Heart left ventricle (tissue), 16 donors: ENCODE data around the gene TMEM259. TPM values are rescaled to one million over a fixed set of nuclear protein-coding genes. Genes with fewer than 3 reads are reported as not detected.
A peak's percentile ranks its signal among the peaks of the same experiment; 100 is the strongest.

Experiments used
- ATAC-seq, 4 donors: fragments of 200-7000 bp; cut with Tn5 transposase; one replicate each; pipeline ENCODE4 v1.9.1; 2020 to 2022; ENCODE audit warnings: moderate library complexity in 4 of 4, mild to moderate bottlenecking in 3 of 4, moderate number of reproducible peaks in 1 of 4
- DNase-seq, 5 donors: peaks; one replicate each; pipeline ENCODE4 v3.0.0-alpha.2; 2020
- H3K27ac ChIP-seq, 12 donors: fragments of 200-600 bp; sonication (generic) in 4 of 12; one replicate each; pipeline versions ENCODE4 v1.5.0 to v1.8.0; 2016 to 2022; ENCODE audit warnings: mild to moderate bottlenecking in 2 of 12
- H3K27me3 ChIP-seq, 9 donors: fragments of 200-600 bp; sonication (generic) in 2 of 9; one replicate each; pipeline versions ENCODE4 v1.5.1 to v1.8.0; 2016 to 2022; ENCODE audit warnings: mild to moderate bottlenecking in 3 of 9
- H3K36me3 ChIP-seq, 9 donors: fragments of 200-600 bp; sonication (generic) in 2 of 9; one replicate each; pipeline versions ENCODE4 v1.5.0 to v1.8.0; 2018 to 2022; ENCODE audit warnings: mild to moderate bottlenecking in 2 of 9
- H3K4me1 ChIP-seq, 12 donors: fragments of 200-600 bp; sonication (generic) in 4 of 12; one replicate each; pipeline versions ENCODE4 v1.5.0 to v1.8.0; 2016 to 2022; ENCODE audit warnings: mild to moderate bottlenecking in 3 of 12
- H3K4me3 ChIP-seq, 12 donors: fragments of 200-600 bp; sonication (generic) in 4 of 12; one replicate each; pipeline versions ENCODE4 v1.5.0 to v1.8.0; 2017 to 2022; ENCODE audit warnings: mild to moderate bottlenecking in 9 of 12, moderate library complexity in 4 of 12
- H3K9me3 ChIP-seq, 12 donors: fragments of 200-600 bp; sonication (generic) in 4 of 12; one replicate each; pipeline versions ENCODE4 v1.5.0 to v1.8.0; 2016 to 2022; ENCODE audit warnings: mild to moderate bottlenecking in 1 of 12
- CTCF ChIP-seq, 12 donors: fragments of 200-600 bp; sonication (generic) in 4 of 12; IDR thresholded peaks; one replicate each; pipeline versions ENCODE4 v1.5.0 to v1.8.0; 2018 to 2022; ENCODE audit warnings: antibody characterized with exemption in 12 of 12, mild to moderate bottlenecking in 5 of 12
- POLR2A ChIP-seq, 2 donors: fragments of 450-650 bp; IDR thresholded peaks; one replicate each; pipeline ENCODE4 v1.6.1; 2017; ENCODE audit warnings: antibody characterized with exemption in 2 of 2, mild to moderate bottlenecking in 2 of 2, moderate library complexity in 2 of 2
- WGBS, 4 donors: extraction: QIAGEN DNeasy Blood & Tissue Kit in 2 of 4; methylation state at CpG; one replicate each; pipeline versions ENCODE4 v1.1.5 to v1.1.7; 2013 to 2018; 5-methylcytosine and 5-hydroxymethylcytosine counted together
- intact Hi-C, 10 donors: fragments of 100-400 bp; cut with DNase I; formaldehyde crosslinking; loops; one replicate each; pipeline versions ENCODE4 v1.11.1 to v1.14.2; 2022
- polyA plus RNA-seq, 2 donors: library from polyadenylated mRNA; stranded (reverse); fragments of 200-250 nt; gene quantifications; one replicate each; pipeline ENCODE4 v1.2.3, GENCODE V29; 2013
- total RNA-seq, 9 donors: library from RNA; depleted of rRNA in 2 of 9; stranded (reverse); fragments of >200 nt in 2 of 9; fragmentation: NEBNext Ultra II Directional in 3 of 9; extraction: Animal tissue kit (Norgen Biotek cat#: 25700) in 3 of 9; gene quantifications; one replicate each; pipeline versions ENCODE4 v1.1.0 to v1.2.4, GENCODE V29; 2016 to 2023
- donor health status: ischemic (EF 13 %, LVEDD 7.1; RV severe dilation, severe dysfunction).
- donor health status: healthy with polysubstance abuse.
- donor health status: DM: no; HTN: yes; CAD: no.
- donor health status: DM: no; HTN: no; CAD: no.
- donor health status: ischemic (EF 25% LVEDD 6.9; RV normal size, moderate dysfunction).
- donor health status: ischemic (EF 25% LVEDD 5.7; RV mildly dilated, moderate dysfunction).
- donor health status: healthy.
- donor health status: DM: yes; HTN: yes; CAD: no.
- donor health status: ischemic (EF 35%, LVEDD 5.7; RV mildly dilated, moderate dysfunction).
- donor health status: nonischemic (EF 11% LVEDD 7.7; RV severe dilation, severe dysfunction).
- donor health status: DM: yes; HTN: yes; CAD: no.
- donor health status: PGD.
- donor health status: ischemic (EF 29% LVEDD 5.4; RV normal size, mild dysfunction).
- donor health status: nonischemic (EF 23%, LVEDD 6.1; RV moderate dilation, normal function).

TMEM259 gene
- total and polyA plus RNA-seq, 11 donors, result 95.1 to 189 (median 113) TPM

GRCh38 chr19:1042689-1043511, 22.0 kb upstream of the TMEM259 start:
- Histone ChIP-seq H3K27ac (no peak overlapping the region), H3K36me3 (peaks cover 0 to 11% (median 0%) of the 10 kb centered on the region in 9 donors), H3K27me3 (no peaks in the 10 kb centered on the region), H3K4me1 (peaks cover 3 to 41% (median 22%) of the 10 kb centered on the region in 12 donors), H3K9me3 (no peaks in the 10 kb centered on the region), H3K4me3 (no peak overlapping the region)
- 57 to 70% (median 64%) methylated on average over 3 to 23 of the region's 23 CpGs for WGBS, 4 donors
- intact Hi-C loops, result loop anchor here in 2 of 10 donors (5.0 kb wide), 2 partner anchors 49 to 54 kb away; partner anchors contain the start of gene POLR2E (in 1 of the 2)
- no peak for DNase-seq
- TF ChIP-seq CTCF (IDR thresholded peaks at IDR 0.05) (no peak), POLR2A (IDR thresholded peaks at IDR 0.05) (no peak)
- ATAC-seq, result no peak

GRCh38 chr19:1041835-1042685, 21.1 kb upstream of the TMEM259 start:
- H3K27ac ChIP-seq, result no peak overlapping the region
- TF ChIP-seq POLR2A (IDR thresholded peaks at IDR 0.05) (no peak), CTCF (IDR thresholded peaks at IDR 0.05) (no peak)
- intact Hi-C loops, result loop anchor here in 2 of 10 donors (5.0 kb wide), 2 partner anchors 50 to 55 kb away; partner anchors contain the start of gene POLR2E (in 1 of the 2)
- DNase-seq (no peak), ATAC-seq (no peak)
- 66 to 76% (median 71%) methylated on average over 22 to 43 of the region's 43 CpGs for WGBS, 4 donors
- peaks cover 0 to 17% (median 7%) of the 10 kb centered on the region in 9 donors for H3K36me3 ChIP-seq
- H3K27me3 ChIP-seq, result no peaks in the 10 kb centered on the region
- no peaks in the 10 kb centered on the region for H3K9me3 ChIP-seq
- peaks cover 3 to 49% (median 22%) of the 10 kb centered on the region in 12 donors for H3K4me1 ChIP-seq
- H3K4me3 ChIP-seq, result peak overlapping the region in 2 of 12 donors; percentile 70 to 72

GRCh38 chr19:1041272-1041834, 20.4 kb upstream of the TMEM259 start:
- WGBS, 4 donors, result 1 to 38% (median 37%) methylated on average over 13 to 26 of the region's 26 CpGs
- Histone ChIP-seq H3K27me3 (no peaks in the 10 kb centered on the region), H3K9me3 (no peaks in the 10 kb centered on the region), H3K4me1 (peaks cover 3 to 53% (median 22%) of the 10 kb centered on the region in 12 donors), H3K36me3 (peaks cover 0 to 21% (median 10%) of the 10 kb centered on the region in 9 donors), H3K4me3 (peak overlapping the region in 11 of 12 donors; percentile 32 to 82 (median 63)), H3K27ac (peak overlapping the region in 1 of 12 donors; percentile 21)
- TF ChIP-seq POLR2A (IDR thresholded peaks at IDR 0.05) (no peak), CTCF (IDR thresholded peaks at IDR 0.05) (no peak)
- intact Hi-C loops, result loop anchor here in 2 of 10 donors (5.0 kb wide), 2 partner anchors 51 to 56 kb away; partner anchors contain the start of gene POLR2E (in 1 of the 2)
- ATAC-seq, result no peak
- no peak for DNase-seq
